Neural cell (in vitro differentiated cells): ENCODE measurements around the gene YTHDC2.

Experiments
- EP300 ChIP-seq: fragments of 450-650 bp; conservative IDR thresholded peaks from 2 replicates; pipeline ENCODE4 v1.6.1; 2014; ENCODE audit warnings: antibody characterized with exemption, mild to moderate bottlenecking, moderate library complexity; ENCODE audit not compliant: poor library complexity, severe bottlenecking
- EZH2 ChIP-seq: fragments of 200-600, 300-800 bp; shearing (Covaris generic), sonication (generic); IDR thresholded peaks from 2 replicates; pipeline ENCODE4 v1.6.1; 2014; ENCODE audit warnings: antibody characterized with exemption, low read length, borderline replicate concordance, mild to moderate bottlenecking; ENCODE audit not compliant: insufficient read depth, poor library complexity, severe bottlenecking
- MXI1 ChIP-seq: fragments of 450-650 bp; conservative IDR thresholded peaks from 2 replicates; pipeline ENCODE4 v1.6.1; 2014; ENCODE audit warnings: antibody characterized with exemption, mild to moderate bottlenecking; ENCODE audit not compliant: poor library complexity, severe bottlenecking
- POLR2AphosphoS5 ChIP-seq: IDR thresholded peaks from 2 replicates; pipeline ENCODE4 v1.6.1; 2012
- RAD21 ChIP-seq: fragments of 450-650 bp; conservative IDR thresholded peaks from 2 replicates; pipeline ENCODE4 v1.6.1; 2014; ENCODE audit warnings: antibody characterized with exemption, mild to moderate bottlenecking, moderate library complexity
- SMC3 ChIP-seq: fragments of 450-650 bp; conservative IDR thresholded peaks from 2 replicates; pipeline ENCODE4 v1.6.1; 2014; ENCODE audit warnings: antibody characterized with exemption, mild to moderate bottlenecking, moderate library complexity; ENCODE audit not compliant: poor library complexity
- TF ChIP-seq, protein P1 (sequence below): fragments of 450-650 bp; IDR thresholded peaks from 2 replicates; pipeline ENCODE4 v1.5.1; 2014; ENCODE audit warnings: antibody characterized with exemption, mild to moderate bottlenecking, moderate library complexity; ENCODE audit not compliant: poor library complexity, severe bottlenecking
- TF ChIP-seq, protein P2 (sequence below): IDR thresholded peaks from 2 replicates; pipeline ENCODE4 v1.6.1; 2012; ENCODE audit warnings: borderline replicate concordance

DNA sequence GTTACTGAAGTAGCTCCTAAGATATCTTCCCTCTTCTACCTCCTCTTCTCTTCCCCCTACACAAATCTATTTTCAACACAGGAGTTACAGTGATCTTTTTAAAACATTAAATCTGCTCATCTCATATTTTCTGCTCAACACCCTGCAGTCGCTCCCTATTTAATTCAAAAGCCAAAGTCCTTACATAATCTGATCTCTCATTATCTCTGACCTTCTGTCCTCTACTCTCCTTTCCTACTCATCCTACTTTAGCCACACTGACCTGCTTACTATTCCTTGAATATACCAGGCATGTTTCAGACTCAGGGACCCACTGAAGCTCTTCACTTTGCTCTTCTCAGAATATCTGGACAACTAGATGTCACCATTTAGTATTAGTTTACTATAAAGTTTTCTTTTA lies 87.9 kb downstream of the YTHDC2 start:
- TF ChIP-seq, protein P1, sequence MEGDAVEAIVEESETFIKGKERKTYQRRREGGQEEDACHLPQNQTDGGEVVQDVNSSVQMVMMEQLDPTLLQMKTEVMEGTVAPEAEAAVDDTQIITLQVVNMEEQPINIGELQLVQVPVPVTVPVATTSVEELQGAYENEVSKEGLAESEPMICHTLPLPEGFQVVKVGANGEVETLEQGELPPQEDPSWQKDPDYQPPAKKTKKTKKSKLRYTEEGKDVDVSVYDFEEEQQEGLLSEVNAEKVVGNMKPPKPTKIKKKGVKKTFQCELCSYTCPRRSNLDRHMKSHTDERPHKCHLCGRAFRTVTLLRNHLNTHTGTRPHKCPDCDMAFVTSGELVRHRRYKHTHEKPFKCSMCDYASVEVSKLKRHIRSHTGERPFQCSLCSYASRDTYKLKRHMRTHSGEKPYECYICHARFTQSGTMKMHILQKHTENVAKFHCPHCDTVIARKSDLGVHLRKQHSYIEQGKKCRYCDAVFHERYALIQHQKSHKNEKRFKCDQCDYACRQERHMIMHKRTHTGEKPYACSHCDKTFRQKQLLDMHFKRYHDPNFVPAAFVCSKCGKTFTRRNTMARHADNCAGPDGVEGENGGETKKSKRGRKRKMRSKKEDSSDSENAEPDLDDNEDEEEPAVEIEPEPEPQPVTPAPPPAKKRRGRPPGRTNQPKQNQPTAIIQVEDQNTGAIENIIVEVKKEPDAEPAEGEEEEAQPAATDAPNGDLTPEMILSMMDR = no peak
- TF ChIP-seq EP300 (no peak), EZH2 (no peak), POLR2AphosphoS5 (no peak), MXI1 (no peak), SMC3 (no peak), RAD21 (no peak)
- TF ChIP-seq, protein P2, sequence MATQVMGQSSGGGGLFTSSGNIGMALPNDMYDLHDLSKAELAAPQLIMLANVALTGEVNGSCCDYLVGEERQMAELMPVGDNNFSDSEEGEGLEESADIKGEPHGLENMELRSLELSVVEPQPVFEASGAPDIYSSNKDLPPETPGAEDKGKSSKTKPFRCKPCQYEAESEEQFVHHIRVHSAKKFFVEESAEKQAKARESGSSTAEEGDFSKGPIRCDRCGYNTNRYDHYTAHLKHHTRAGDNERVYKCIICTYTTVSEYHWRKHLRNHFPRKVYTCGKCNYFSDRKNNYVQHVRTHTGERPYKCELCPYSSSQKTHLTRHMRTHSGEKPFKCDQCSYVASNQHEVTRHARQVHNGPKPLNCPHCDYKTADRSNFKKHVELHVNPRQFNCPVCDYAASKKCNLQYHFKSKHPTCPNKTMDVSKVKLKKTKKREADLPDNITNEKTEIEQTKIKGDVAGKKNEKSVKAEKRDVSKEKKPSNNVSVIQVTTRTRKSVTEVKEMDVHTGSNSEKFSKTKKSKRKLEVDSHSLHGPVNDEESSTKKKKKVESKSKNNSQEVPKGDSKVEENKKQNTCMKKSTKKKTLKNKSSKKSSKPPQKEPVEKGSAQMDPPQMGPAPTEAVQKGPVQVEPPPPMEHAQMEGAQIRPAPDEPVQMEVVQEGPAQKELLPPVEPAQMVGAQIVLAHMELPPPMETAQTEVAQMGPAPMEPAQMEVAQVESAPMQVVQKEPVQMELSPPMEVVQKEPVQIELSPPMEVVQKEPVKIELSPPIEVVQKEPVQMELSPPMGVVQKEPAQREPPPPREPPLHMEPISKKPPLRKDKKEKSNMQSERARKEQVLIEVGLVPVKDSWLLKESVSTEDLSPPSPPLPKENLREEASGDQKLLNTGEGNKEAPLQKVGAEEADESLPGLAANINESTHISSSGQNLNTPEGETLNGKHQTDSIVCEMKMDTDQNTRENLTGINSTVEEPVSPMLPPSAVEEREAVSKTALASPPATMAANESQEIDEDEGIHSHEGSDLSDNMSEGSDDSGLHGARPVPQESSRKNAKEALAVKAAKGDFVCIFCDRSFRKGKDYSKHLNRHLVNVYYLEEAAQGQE = no peak
